ENCODE measurements around the gene TLE1. TPM values are rescaled to one million over a fixed set of nuclear protein-coding genes. Genes with fewer than 3 reads are reported as not detected.
"Not testable (repeated sequence)": the region's sequence is repeated elsewhere in the genome, so short reads cannot be mapped to it uniquely, and the experiment has no call there.

The TLE1 gene
- polyA plus RNA-seq, 3 donors: 25.9 to 64.7 (median 43.6) TPM

GRCh38 chr9:81665322-81665871, 23.9 kb downstream of the TLE1 start:
- H3K27ac ChIP-seq (ENCODE audit: low read depth, low read length): no peak overlapping the region
- WGBS, 3 donors: 22 to 53% (median 24%) methylated on average over 6 of the region's 6 CpGs

GRCh38 chr9:81664638-81665222, 24.6 kb downstream of the TLE1 start:
- H3K27ac ChIP-seq (ENCODE audit: low read depth, low read length): no peak overlapping the region
- 55 to 64% (median 58%) methylated on average over 6 of the region's 6 CpGs for WGBS, 3 donors

- WGBS, 3 donors: 91 to 93% (median 92%) methylated on average over 3 of the region's 3 CpGs
- no peak overlapping the region for H3K27ac ChIP-seq (ENCODE audit: low read depth, low read length)
Measured at GRCh38 chr9:81661339-81661738, 28.0 kb downstream of the TLE1 start.

GRCh38 chr9:81656871-81657337, 32.4 kb downstream of the TLE1 start:
- H3K27ac ChIP-seq (ENCODE audit: low read depth, low read length): no peak overlapping the region
- WGBS, 3 donors: 28 to 63% (median 55%) methylated on average over 1 of the region's 1 CpG

- no peak overlapping the region for H3K27ac ChIP-seq (ENCODE audit: low read depth, low read length)
- 19 to 37% (median 25%) methylated on average over 3 of the region's 3 CpGs for WGBS, 3 donors
Measured at GRCh38 chr9:81656004-81656403, 33.3 kb downstream of the TLE1 start.

- WGBS, 3 donors: 94 to 96% (median 96%) methylated on average over 3 of the region's 3 CpGs
- no peak overlapping the region for H3K27ac ChIP-seq (ENCODE audit: low read depth, low read length)
Measured at GRCh38 chr9:81653240-81653639, 36.1 kb downstream of the TLE1 start.

- WGBS, 3 donors: 82 to 88% (median 86%) methylated on average over 7 of the region's 7 CpGs
- H3K27ac ChIP-seq (ENCODE audit: low read depth, low read length): no peak overlapping the region
Measured at GRCh38 chr9:81652058-81652687, 37.2 kb downstream of the TLE1 start.

GRCh38 chr9:81650586-81651515, 38.5 kb downstream of the TLE1 start:
- WGBS, 3 donors: 92 to 96% (median 94%) methylated on average over 8 of the region's 8 CpGs
- H3K27ac ChIP-seq (ENCODE audit: low read depth, low read length): no peak overlapping the region

- no peak overlapping the region for H3K27ac ChIP-seq (ENCODE audit: low read depth, low read length)
- WGBS, 3 donors: 54 to 90% (median 90%) methylated on average over 13 of the region's 13 CpGs
Measured at GRCh38 chr9:81649475-81650240, 39.7 kb downstream of the TLE1 start.

GRCh38 chr9:81648891-81649290, 40.5 kb downstream of the TLE1 start:
- H3K27ac ChIP-seq (ENCODE audit: low read depth, low read length): no peak overlapping the region
- WGBS, 3 donors: 83 to 97% (median 96%) methylated on average over 2 of the region's 2 CpGs

GRCh38 chr9:81646337-81646736, 43.0 kb downstream of the TLE1 start:
- H3K27ac ChIP-seq (ENCODE audit: low read depth, low read length): no peak overlapping the region
- WGBS, 3 donors: 88 to 94% (median 90%) methylated on average over 3 of the region's 3 CpGs

GRCh38 chr9:81644513-81644912, 44.8 kb downstream of the TLE1 start:
- 76 to 87% (median 78%) methylated on average over 6 of the region's 6 CpGs for WGBS, 3 donors
- H3K27ac ChIP-seq (ENCODE audit: low read depth, low read length): not testable (repeated sequence)

GRCh38 chr9:81637276-81637675, 52.1 kb downstream of the TLE1 start:
- H3K27ac ChIP-seq (ENCODE audit: low read depth, low read length): no peak overlapping the region
- 68 to 100% (median 83%) methylated on average over 1 of the region's 1 CpG for WGBS, 3 donors

- 89 to 95% (median 90%) methylated on average over 3 of the region's 3 CpGs for WGBS, 3 donors
- H3K27ac ChIP-seq (ENCODE audit: low read depth, low read length): no peak overlapping the region
Measured at GRCh38 chr9:81636255-81636599, 53.1 kb downstream of the TLE1 start.

GRCh38 chr9:81635521-81636254, 53.7 kb downstream of the TLE1 start:
- WGBS, 3 donors: 73 to 84% (median 79%) methylated on average over 1 of the region's 1 CpG
- no peak overlapping the region for H3K27ac ChIP-seq (ENCODE audit: low read depth, low read length)

GRCh38 chr9:81634915-81635516, 54.3 kb downstream of the TLE1 start:
- 61 to 67% (median 64%) methylated on average over 5 of the region's 5 CpGs for WGBS, 3 donors
- H3K27ac ChIP-seq (ENCODE audit: low read depth, low read length): no peak overlapping the region
